Loucy (cell line): ENCODE measurements around the gene KRT4.

ENCODE experiments used
- H2AFZ ChIP-seq: fragments of 200-600 bp; sonication (generic); 2 replicates; pipeline ENCODE4 v1.6.0; 2016; ENCODE audit warnings: antibody characterized with exemption, mild to moderate bottlenecking, low read length, moderate library complexity
- H3F3A ChIP-seq: fragments of 200-600 bp; 2 replicates; pipeline ENCODE4 v1.6.0; 2016; ENCODE audit warnings: antibody characterized with exemption, low read depth, mild to moderate bottlenecking
- H3K27me3 ChIP-seq: fragments of 200-600 bp; sonication (generic); 2 replicates; pipeline ENCODE4 v1.6.1; 2014; ENCODE audit warnings: low read length, mild to moderate bottlenecking; ENCODE audit not compliant: insufficient read depth, poor library complexity, severe bottlenecking
- H3K36me3 ChIP-seq: fragments of 200-600 bp; sonication (generic); 2 replicates; pipeline ENCODE4 v1.6.1; 2016; ENCODE audit warnings: low read length; ENCODE audit not compliant: insufficient read depth
- H3K4me1 ChIP-seq: fragments of 200-600 bp; sonication (generic); 2 replicates; pipeline ENCODE4 v1.5.1; 2014; ENCODE audit warnings: low read length, mild to moderate bottlenecking; ENCODE audit not compliant: insufficient read depth, poor library complexity, severe bottlenecking
- H3K4me2 ChIP-seq: fragments of 200-600 bp; sonication (generic); 2 replicates; pipeline ENCODE4 v1.6.0; 2014; ENCODE audit warnings: antibody characterized with exemption, low read length, low read depth, mild to moderate bottlenecking; ENCODE audit not compliant: poor library complexity, severe bottlenecking
- H3K4me3 ChIP-seq: fragments of 200-600 bp; sonication (generic); 2 replicates; pipeline ENCODE4 v1.5.1; 2014; ENCODE audit warnings: low read length, mild to moderate bottlenecking, mixed read lengths; ENCODE audit not compliant: poor library complexity, severe bottlenecking
- H3K79me2 ChIP-seq: fragments of 200-600 bp; sonication (generic); 2 replicates; pipeline ENCODE4 v1.6.1; 2014; ENCODE audit warnings: low read length; ENCODE audit not compliant: insufficient read depth
- H3K9ac ChIP-seq: fragments of 200-600 bp; sonication (generic); 2 replicates; pipeline ENCODE4 v1.6.0; 2014; ENCODE audit warnings: mild to moderate bottlenecking, low read depth, low read length, moderate library complexity; ENCODE audit not compliant: poor library complexity, severe bottlenecking
- H3K9me2 ChIP-seq: fragments of 200-600 bp; sonication (generic); replicated peaks from 2 replicates; pipeline ENCODE4 v1.6.1; 2016; ENCODE audit warnings: low read depth, low read length, mixed read lengths
- H3K9me3 ChIP-seq: fragments of 200-600 bp; sonication (generic); 2 replicates; pipeline ENCODE4 v1.6.1; 2014; ENCODE audit warnings: mild to moderate bottlenecking, antibody characterized with exemption, low read length, low read depth; ENCODE audit not compliant: insufficient read depth
- H4K20me1 ChIP-seq: fragments of 200-600 bp; sonication (generic); 2 replicates; pipeline ENCODE4 v1.6.0; 2014; ENCODE audit warnings: antibody characterized with exemption, low read length, mild to moderate bottlenecking; ENCODE audit not compliant: insufficient read depth, poor library complexity, severe bottlenecking
- CTCF ChIP-seq: fragments of 200-600 bp; sonication (generic); conservative IDR thresholded peaks from 2 replicates; pipeline ENCODE4 v1.5.1; 2014; ENCODE audit warnings: mild to moderate bottlenecking, antibody characterized with exemption, low read length
- EZH2phosphoT487 ChIP-seq: fragments of 200-600 bp; IDR thresholded peaks from 2 replicates; pipeline ENCODE4 v1.6.1; 2018; ENCODE audit warnings: antibody characterized with exemption, mild to moderate bottlenecking, moderate library complexity, borderline replicate concordance

KRT4 gene

GRCh38 chr12:52848661-52849255, 34.8 kb upstream of the KRT4 start, which contains the start of gene KRT78:
Gene KRT78 (minus strand): TSS chr12:52848994. CDS start chr12:52848930, 64 bp downstream.
- no peaks in the 10 kb centered on the region for H3K36me3 ChIP-seq
- H3K79me2 ChIP-seq = no peaks in the 10 kb centered on the region
- no peak within 1 kb of the TSS for H3K4me2 ChIP-seq
- no peaks in the 10 kb centered on the region for H3F3A ChIP-seq
- TF ChIP-seq EZH2phosphoT487 (no peak), CTCF (no peak)
- H3K27me3 ChIP-seq = no peaks in the 10 kb centered on the region
- H3K9ac ChIP-seq = no peak within 1 kb of the TSS
- no peaks in the 10 kb centered on the region for H3K4me1 ChIP-seq
- H3K4me3 ChIP-seq = no peak within 1 kb of the TSS
- H4K20me1 ChIP-seq = no peaks in the 10 kb centered on the region
- no peak within 1 kb of the TSS for H2AFZ ChIP-seq
- H3K9me3 ChIP-seq = no peaks in the 10 kb centered on the region
- no peaks in the 10 kb centered on the region for H3K9me2 ChIP-seq

- no peaks in the 10 kb centered on the region for H3K4me1 ChIP-seq
- H3K9me2 ChIP-seq = no peaks in the 10 kb centered on the region
- TF ChIP-seq EZH2phosphoT487 (no peak), CTCF (no peak)
- H3K79me2 ChIP-seq = no peaks in the 10 kb centered on the region
- H4K20me1 ChIP-seq = no peaks in the 10 kb centered on the region
- H3K9me3 ChIP-seq = no peaks in the 10 kb centered on the region
- no peaks in the 10 kb centered on the region for H3K36me3 ChIP-seq
- no peaks in the 10 kb centered on the region for H3F3A ChIP-seq
- H3K4me3 ChIP-seq = no peak overlapping the region
- no peak overlapping the region for H2AFZ ChIP-seq
- no peaks in the 10 kb centered on the region for H3K27me3 ChIP-seq
- no peak overlapping the region for H3K9ac ChIP-seq
- no peak overlapping the region for H3K4me2 ChIP-seq
These were observed 33.6 kb upstream of the KRT4 start for GRCh38 chr12:52847335-52848102.

- Histone ChIP-seq H3K9ac (no peak overlapping the region), H3K9me3 (no peaks in the 10 kb centered on the region), H3F3A (no peaks in the 10 kb centered on the region), H3K9me2 (no peaks in the 10 kb centered on the region), H3K27me3 (no peaks in the 10 kb centered on the region), H3K4me1 (no peaks in the 10 kb centered on the region), H3K4me3 (no peak overlapping the region), H3K4me2 (no peak overlapping the region), H2AFZ (no peak overlapping the region), H3K36me3 (no peaks in the 10 kb centered on the region), H3K79me2 (no peaks in the 10 kb centered on the region), H4K20me1 (no peaks in the 10 kb centered on the region)
- no peak for TF ChIP-seq CTCF
These were observed 32.5 kb upstream of the KRT4 start for GRCh38 chr12:52846356-52846970.
